HG03066 (cell line): Measurements from ENCODE around the gene PITHD1.
"Not testable (repeated sequence)": the region's sequence is repeated elsewhere in the genome, so short reads cannot be mapped to it uniquely, and the experiment has no call there.

Experiments
- ATAC-seq: cut with Tn5 transposase; IDR thresholded peaks from one replicate; pipeline ENCODE4 v1.9.1; 2021; ENCODE audit warnings: low read depth; ENCODE audit not compliant: unreplicated experiment

The PITHD1 gene

DNA sequence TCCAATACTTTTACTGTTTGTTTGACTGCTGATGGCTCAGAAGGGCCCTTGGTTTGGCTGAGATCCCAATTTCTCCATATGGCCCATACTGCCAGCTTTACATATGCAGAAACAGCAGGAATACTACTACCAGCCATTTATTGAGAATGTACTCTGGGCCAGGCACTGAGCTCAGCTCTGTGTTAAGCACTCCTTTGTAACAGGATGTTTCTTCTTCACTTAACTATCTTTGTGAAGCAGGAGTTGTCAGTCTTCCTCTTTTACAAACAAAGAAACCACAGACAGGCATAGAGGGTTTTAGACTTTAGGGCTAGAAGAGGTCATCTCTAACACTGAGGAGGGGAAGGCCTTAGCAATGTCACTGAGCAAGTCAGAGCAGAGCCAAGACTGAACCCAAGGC, 38.7 kb downstream of the PITHD1 start:
- no peak for ATAC-seq

DNA sequence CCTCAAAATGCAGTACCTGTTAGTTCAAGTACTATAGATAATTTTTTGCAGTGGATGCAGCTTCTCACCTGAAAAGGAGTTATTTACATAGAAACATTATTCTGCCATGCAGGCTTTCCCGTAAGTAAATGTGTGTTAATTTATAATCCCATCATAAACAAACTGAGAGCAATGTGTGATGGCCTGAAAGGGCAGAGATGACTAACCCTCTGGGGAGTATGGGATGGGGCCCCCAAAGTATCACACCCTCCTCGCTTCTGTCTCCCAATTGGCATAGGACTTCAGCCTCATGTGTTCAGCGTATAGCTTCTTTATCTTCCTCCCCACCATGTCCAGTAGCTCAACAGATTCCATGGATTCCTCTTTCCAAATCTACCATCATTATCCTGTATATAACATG, 39.4 kb downstream of the PITHD1 start:
- no peak for ATAC-seq

DNA sequence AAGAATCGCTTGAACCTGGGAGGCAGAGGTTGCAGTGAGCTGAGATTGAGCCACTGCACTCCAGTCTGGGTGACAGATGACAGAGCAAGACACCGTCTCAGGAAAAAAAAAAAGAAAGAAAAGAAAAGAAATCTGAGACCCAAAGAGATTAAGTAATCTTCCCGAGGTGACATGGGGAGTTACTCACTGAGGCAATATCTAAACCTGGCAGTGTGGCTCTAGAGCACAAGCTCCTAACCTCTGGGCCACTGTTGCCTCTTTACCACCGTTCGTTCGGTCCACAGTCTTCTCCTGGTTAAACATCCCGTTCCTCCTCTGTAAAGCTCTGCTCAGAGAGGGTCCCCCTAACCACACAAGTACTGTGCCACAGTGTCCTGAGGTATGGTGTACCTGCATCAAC, 45.5 kb downstream of the PITHD1 start:
- ATAC-seq, result no peak

DNA sequence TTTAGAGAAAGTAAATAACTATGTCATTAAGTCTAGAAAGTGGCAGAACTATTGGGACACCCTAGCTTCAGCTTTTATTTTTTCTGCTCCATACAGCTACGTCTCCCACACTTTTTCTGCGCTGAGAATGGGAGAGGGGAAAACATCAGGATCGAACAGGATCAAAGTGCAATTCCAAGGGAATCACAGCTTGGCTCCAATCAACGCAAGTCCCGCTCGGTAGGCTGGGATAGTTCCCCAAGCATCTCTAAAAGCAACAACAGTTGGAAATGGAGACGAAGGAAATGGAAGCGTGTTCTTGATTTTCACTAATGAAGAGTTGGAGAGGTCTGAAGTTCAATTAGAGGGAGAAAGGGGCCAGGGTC, 46.5 kb downstream of the PITHD1 start:
- no peak for ATAC-seq

DNA sequence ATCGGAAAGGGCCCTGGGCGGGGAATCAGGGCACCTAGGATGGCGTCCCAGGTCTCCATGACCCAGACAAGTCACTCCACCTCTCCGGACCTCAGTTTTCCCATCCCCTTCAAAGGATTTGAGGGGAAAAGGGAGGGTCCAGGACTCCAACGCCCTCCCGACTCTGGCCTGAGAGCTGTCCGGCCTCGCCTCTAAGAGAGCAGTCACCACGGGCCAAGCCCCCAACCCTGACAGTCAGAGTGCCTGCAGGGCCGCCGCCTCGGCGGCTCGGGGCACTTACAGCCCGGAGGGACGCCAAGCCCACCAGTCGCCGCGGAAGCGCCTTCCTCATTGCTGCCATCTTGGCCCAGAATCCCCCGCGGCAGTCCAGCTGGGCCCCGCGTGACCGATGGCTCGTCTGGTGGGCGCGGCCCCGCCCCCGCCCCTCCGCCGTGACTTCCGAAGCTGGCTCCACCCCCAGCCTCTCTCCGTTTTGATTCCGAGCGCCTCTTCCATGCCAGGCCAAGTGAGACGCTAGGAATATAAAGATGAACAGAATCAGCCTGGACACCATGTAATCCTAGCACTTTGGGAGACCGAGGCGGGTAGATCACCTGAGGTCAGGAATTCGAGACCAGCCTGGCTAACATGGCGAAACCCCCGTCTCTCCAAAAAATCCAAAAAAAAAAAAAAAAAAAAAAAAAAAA, 47.0 kb downstream of the PITHD1 start, which contains the start of gene HMGCL:
HMGCL (minus strand) TSS at position 354 of the 686 bp plus-strand sequence; CDS start at position 340, 14 bp downstream.
- peak; percentile 89 for ATAC-seq

DNA sequence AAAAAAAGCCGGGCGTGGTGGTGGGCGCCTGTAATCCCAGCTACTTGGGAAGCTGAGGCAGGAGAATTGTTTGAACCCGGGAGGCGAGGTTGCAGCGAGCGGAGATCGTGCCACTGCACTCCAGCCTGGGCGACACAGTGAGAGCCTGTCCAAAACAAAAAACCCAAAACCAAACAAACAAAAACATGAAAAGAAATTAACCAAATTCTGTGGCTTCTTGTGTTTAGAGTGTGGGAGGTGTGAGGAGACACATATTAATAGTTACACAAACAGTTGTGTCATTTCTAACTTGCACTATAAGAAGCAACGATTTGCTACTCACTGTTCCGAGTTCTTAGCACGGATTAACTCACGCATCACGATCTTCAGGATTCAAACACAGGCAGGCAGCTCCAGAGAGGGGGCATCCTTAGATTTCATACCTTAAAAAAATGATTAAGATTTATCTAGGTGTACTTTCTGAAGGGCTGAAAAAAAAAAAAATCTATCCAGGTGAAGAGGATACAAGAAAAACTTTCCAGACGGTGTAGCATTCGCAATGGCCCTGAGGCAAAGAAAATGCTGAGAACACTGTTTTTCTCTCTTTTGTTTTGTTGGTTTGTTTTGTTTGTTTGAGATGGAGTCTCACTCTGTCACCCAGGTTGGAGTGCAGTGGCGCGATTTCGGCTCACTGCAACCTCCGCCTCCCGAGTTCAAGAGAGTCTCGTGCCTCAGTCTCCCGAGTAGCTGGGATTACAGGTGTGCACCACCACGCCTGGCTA, 47.7 kb downstream of the PITHD1 start:
- no peak for ATAC-seq

DNA sequence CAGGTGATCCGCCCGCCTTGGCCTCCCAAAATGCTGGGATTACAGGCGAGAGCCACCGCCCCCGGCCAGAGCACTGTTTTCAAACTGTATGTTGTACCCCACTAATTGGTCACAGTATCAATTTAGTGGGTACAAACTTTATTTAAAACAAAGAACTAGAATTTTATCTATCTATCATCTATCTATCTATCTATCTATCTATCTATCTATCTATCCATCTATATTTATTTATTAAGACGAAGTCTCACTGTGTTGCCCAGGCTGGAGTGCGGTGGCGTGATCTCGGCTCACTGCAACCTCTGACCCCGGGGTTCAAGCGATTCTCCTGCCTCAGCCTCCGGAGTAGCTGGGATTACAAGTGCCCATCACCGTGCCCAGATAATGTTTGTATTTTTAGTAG, 48.4 kb downstream of the PITHD1 start:
- ATAC-seq, result not testable (repeated sequence)

DNA sequence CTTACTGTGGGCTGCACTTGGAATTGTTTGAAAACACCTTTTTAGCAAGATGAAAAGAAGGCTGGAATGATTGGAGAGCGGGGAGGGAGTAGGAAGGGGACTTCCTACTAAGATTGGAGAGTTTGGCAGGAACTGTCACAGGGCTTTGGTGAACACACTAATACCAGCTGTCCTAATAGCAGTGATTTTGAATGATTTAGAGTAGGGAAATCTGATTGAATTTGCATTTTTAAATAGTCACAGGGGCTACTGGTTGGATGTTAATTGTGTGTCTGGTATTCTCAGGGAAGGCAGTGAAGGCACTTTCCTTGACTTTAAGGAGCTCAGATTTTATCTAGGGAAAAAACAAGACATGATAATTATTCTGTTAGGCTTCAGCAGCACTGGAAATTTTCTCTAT, 49.5 kb downstream of the PITHD1 start:
- no peak for ATAC-seq

DNA sequence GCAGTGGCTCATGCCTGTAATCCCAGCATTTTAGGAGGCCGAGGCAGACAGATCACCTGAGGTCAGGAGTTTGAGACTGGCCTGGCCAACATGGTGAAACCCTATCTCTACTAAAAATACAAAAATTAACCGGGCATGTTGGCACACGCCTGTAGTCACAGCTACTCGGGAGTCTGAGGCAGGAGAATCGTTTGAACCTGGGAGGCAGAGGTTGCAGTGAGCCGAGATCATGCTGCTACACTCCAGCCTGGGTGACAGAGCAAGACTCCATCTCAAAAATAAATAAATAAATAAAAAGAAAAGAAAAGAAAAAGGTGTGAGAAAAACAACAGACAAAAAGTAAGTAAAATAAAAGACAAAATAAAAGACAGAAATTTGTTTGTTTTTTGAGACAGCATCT, 55.9 kb downstream of the PITHD1 start:
- not testable (repeated sequence) for ATAC-seq

DNA sequence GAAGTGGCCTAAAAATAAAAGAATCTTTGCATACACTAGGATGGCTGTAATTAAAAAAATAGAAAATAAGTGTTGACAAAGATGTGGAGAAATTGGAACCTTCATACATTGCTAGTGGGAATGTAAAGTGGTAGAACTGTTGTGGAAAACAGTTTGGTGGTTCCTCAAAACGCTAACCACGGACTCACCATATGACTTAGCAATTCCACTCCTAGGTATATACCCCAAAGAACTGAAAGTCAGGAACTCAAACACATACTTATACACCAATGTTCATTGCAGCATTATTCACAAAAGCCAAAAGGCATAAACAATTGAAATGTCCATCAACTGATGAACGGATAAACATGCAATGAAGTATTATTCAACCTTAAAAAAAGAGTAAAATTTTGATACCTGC, 57.8 kb downstream of the PITHD1 start:
- no peak for ATAC-seq
